ENCODE data around the gene TYW5.

TYW5 gene

DNA sequence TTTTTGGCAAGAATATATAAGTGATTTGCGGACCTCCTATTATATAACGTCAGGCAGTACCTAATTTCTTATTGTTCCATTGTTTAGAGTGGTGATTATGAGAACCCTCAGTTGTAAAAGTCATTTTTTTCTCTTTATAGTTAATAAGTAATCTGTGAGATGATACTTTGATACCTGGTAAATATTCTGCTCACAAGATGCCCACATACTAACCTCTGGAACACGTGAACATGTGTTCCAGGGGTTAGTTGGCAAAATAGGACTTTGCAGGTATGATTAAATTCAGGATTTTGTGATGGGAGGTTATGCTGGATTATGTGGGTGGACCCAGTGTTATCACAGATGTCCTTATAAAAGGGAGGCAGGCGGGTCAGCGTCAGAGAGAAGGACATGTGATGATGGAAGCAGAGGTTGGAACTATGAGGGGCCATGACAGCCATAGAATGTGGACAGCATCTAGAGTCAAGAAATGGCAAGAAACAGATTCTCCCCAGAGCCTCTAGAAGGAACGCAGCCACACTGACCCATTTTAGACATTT lies 16.9 kb upstream of the TYW5 start:
- DNase-seq = no peak

- DNase-seq = no peak
Measured at GRCh38 chr2:199968126-199968525, 12.8 kb upstream of the TYW5 start.

DNA sequence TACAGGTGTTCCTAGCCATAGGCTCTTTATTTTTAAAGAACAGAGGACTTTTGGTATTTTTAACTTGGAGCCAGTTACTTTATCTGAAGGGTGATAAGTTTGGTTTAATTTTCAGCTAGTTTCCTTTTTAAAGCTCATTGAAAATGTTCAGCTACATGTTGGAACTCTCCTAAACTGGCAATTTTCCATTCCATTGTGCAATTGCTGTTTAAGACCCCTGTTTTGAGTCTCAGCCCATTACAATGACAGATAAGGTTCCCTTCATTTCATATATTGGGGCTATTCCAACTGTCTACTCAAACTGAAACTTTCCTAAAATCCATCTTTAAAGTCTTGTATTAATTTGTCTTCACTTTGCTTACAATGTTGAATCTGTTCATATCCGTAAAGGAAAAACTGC lies 11.7 kb upstream of the TYW5 start:
- no peak for DNase-seq

- no peak for DNase-seq
Measured at GRCh38 chr2:199966405-199966804, 11.1 kb upstream of the TYW5 start.

- no peak for DNase-seq
Measured at GRCh38 chr2:199962203-199962602, 6.9 kb upstream of the TYW5 start.

DNA sequence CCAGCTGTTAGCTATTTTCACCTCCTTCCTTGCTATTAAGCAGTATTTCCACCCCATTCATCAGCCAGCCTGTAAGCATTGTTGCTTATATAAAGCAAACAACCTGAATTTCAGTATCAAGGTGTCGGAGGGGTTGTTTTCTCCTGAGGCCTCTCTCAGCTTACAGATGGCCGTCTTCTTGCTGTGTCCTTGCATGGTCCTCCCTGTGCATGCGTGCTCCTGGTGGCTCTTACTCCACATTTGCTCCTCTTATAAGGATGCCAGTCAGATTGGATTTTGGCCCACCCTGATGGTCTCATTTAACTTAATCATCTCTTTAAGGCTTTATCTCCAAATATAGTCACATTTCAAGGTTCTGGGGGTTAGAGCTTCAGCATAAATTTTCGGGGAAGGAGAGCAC lies 2.7 kb upstream of the TYW5 start:
- DNase-seq = no peak

- no peak for DNase-seq
Measured at GRCh38 chr2:199956062-199956380, 730 bp upstream of the TYW5 start.

DNA sequence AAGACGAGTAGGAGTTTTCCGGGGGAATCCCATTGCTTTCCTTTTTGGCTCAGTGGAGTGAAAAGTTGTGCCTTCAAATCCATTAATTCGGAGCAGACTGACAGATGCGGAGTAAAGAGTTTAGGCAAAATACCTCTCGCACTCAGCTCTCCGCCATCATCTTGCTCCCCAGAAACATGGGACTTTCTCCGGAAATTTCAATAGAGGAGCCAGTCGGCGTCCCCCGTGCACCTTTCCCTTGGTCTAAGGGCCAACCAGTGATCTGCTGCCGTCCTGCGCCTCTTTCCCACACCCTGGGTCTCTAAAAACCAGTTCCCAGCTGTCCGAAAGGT lies 318 bp downstream of the TYW5 start:
- DNase-seq = no peak

GRCh38 chr2:199951023-199951422 lies 4.3 kb downstream of the TYW5 start:
- DNase-seq = no peak

DNA sequence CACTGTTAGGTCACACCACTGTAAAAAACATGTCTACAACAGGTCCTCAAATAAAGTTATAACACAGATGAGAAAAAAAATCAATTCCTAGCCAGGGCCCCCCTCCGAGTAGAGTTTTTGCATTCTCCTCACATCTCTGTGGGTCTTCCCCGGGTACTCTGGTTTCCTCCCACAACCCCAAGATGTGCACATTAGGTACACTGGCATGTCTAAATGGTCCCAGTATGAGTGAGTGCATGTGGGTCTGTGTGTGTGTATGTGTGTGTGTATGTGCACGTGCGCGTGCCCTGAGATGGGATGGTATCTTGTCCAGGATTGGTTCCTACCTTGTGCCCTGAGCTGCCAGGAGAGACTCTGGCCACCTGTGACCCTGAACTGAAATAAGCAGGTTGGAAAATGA lies 4.9 kb downstream of the TYW5 start:
- no peak for DNase-seq

DNA sequence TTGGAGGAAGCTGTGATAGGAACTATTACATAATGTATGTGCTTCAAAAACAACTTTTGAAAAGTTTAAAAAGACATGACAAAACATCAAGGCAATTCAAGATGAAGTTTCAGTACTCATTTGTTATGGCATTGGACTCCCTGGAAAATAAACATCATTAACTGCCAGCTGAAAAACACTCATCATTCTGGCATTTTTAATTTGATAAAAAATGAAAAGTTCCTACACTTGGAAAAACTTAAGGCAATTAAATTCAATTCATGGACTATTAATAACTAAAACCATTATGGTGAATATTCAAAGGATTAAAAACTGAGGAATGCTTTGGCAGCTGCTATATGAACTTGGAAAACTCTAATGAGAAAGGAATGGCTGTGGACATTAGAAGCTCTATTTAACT lies 8.5 kb downstream of the TYW5 start:
- no peak for DNase-seq

GRCh38 chr2:199946196-199946595 lies 9.1 kb downstream of the TYW5 start:
- no peak for DNase-seq

GRCh38 chr2:199943373-199943772 lies 11.9 kb downstream of the TYW5 start:
- DNase-seq = no peak

DNA sequence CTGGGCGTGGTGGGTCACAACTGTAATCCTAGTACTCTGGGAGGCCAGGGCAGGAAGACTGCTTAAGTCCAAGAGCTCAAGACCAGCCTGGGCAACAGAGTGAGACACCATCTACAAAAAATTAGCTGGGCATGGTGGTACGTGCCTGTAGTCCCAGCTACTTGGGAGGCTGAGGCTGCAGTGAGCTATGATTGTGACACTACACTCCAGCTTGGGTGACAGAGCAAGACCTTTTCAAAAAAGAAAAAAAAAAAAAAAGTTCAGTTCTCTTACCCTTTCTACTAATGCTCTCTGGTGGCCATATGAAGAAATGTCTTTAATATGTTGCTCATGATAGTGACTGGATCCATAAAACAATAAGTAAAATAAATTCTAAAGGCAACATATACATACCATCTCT lies 14.9 kb downstream of the TYW5 start:
- no peak for DNase-seq

- no peak for DNase-seq
Measured at GRCh38 chr2:199936554-199936953, 18.7 kb downstream of the TYW5 start.

- DNase-seq = no peak
Measured at GRCh38 chr2:199933466-199933865, 21.8 kb downstream of the TYW5 start.

- DNase-seq = no peak
Measured at GRCh38 chr2:199932312-199932855, 22.9 kb downstream of the TYW5 start.

DNA sequence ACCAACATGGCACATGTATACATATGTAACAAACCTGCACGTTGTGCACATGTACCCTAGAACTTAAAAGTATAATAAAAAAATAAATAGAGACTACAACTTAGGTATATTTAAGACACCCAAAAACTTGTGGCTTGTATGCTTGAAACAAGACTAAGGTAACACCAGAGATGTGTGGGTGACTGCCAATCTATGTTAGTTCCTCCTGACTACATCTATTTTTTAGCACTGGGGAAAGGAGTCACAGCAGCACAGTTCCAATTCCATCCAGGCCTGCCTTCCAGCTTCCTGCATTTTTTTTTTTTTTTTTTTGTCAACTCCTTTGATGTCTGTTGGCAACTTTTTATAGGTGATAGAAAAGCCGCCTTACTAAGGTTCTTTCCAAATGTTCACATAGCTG lies 26.0 kb downstream of the TYW5 start:
- no peak for DNase-seq

DNA sequence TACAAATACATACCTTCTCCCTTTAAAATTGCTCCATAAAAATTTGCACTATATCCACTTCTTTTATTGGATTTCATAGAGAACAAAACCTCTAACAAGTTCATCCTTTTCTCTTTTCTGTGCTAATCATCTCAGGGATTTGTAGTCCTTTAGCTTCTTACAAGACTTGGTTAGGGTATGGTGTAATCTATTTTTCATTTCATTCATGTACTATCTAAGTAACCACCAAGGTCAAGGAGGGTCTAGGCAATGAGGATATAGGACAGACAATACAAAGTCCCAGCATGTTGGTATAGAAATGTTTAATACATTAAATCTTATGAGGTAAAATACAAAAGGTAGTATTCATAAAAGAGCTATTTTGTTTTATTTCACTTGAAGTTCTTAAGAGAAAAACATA lies 26.7 kb downstream of the TYW5 start:
- no peak for DNase-seq

DNA sequence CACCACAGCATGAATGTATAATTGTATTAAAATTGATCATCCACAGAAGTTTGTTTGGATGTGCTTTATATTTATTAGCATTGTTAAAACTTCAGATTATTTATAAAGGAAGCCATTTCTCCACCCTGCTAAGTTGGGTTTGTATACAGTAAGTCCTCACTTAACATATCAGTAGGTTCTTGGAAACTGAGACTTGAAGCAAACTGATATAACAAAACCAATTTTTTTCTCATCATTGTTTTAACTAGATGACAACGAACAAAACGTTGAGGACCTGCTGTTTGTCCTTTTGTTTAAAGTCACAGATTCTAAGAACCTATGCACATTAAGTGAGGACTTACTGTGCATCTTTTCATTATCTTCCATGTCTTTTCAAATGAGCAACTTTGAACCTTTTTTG lies 27.1 kb downstream of the TYW5 start:
- no peak for DNase-seq

DNA sequence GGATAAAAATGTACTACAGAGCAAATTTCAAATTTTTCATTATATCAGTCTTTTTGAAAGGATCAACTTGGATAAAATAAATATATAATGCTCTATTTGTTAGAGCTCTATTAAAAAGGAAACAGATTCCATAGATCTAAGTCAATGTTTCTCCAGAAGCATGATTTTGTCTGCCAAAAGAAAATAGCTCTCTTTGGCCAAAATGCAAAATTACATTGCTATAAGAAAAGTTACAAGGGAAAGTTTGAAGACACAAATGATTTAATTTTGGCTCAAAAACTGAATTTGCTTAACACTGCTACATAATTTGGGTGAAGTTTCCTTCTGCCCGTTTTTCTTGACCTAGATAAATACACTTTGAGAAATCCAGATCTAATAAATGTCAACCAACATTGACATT lies 28.5 kb downstream of the TYW5 start:
- no peak for DNase-seq

GRCh38 chr2:199923924-199924323 lies 31.4 kb downstream of the TYW5 start:
- DNase-seq = no peak

- DNase-seq = no peak
Measured at GRCh38 chr2:199922856-199923255, 32.4 kb downstream of the TYW5 start.

- no peak for DNase-seq
Measured at GRCh38 chr2:199916980-199917379, 38.3 kb downstream of the TYW5 start.

- DNase-seq = no peak
Measured at GRCh38 chr2:199914372-199914958, 40.8 kb downstream of the TYW5 start.

Data from stimulated activated CD4-positive, alpha-beta T cell treated with anti-CD3 and anti-CD28 coated beads, Interleukin-4, amount 100 ng/mL, for 4 hours (primary cell).